Upper lobe of left lung (tissue), 4 donors: Measurements from ENCODE around the gene IL1RAPL1.

Experiments
- CTCF ChIP-seq, 6 experiments: fragments of 450-650 bp in 4 of 6; fragments of 200-600 bp in 2 of 6; sonication (generic) in 2 of 6; IDR thresholded peaks; one replicate each; pipeline ENCODE4 v1.5.1; 2016 to 2019; ENCODE audit warnings: antibody characterized with exemption in 6 of 6
- EP300 ChIP-seq, 4 donors: sonication (generic); formaldehyde crosslinking; IDR thresholded peaks; one replicate each; pipeline ENCODE4 v1.5.1; 2017; ENCODE audit warnings: antibody characterized with exemption in 4 of 4, control low read depth in 2 of 4
- POLR2A ChIP-seq, 4 donors: fragments of 450-650 bp; IDR thresholded peaks; one replicate each; pipeline ENCODE4 v1.5.1; 2016 to 2017; ENCODE audit warnings: antibody characterized with exemption in 4 of 4, mild to moderate bottlenecking in 2 of 4

DNA sequence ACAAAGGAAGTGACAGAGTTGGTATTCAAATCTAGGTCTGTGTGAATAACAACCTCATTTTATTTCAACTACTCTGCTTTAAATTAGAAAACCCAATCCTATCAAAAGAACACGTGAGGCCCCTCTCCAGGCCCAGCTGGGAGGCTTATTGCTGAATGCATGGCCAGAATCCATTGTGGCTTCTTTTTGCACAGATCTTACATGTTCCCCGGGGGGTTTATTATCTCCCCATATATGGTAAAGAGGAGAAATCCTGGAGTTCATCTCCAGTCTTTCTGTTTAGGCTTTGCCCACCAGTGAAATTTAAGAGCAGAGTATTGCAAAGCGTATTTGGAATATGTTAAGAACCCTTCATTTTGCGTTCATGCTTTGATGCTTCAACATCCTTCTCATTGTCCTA, 655.6 kb downstream of the IL1RAPL1 start:
- TF ChIP-seq POLR2A (IDR thresholded peaks at IDR 0.05) (no peak), EP300 (IDR thresholded peaks at IDR 0.05) (no peak), CTCF (IDR thresholded peaks at IDR 0.05) (no peak)
